NCI-H1694 (cell line): ENCODE data around the gene WDR7.

Experiments used
- DNase-seq: peaks from one replicate; lab custom pipeline; 2025; lab: John Stamatoyannopoulos, UW

The WDR7 gene

DNA sequence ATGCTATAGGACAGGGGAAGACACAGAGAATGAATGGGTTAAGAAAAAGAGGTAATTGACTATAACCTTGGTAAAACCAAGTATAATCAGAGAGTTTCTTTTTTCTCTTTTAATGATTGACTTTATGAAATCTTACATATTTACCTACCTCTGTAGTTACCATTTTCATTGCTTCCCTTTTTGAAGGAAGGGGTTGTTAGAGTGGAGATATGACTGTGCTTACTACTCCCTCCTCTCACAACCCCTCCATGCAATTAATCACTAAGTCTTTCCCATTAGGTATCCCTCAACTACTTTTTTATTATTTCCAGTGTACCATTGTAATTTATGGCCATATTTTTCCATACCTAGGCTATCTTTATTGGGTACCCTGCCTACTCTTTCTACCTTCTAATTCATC, 71.4 kb downstream of the WDR7 start:
- no peak for DNase-seq

- DNase-seq, result no peak
These were observed 71.9 kb downstream of the WDR7 start for GRCh38 chr18:56723068-56723467.

- no peak for DNase-seq
These were observed 72.5 kb downstream of the WDR7 start for GRCh38 chr18:56723706-56724105.

- DNase-seq, result no peak
These were observed 75.7 kb downstream of the WDR7 start for GRCh38 chr18:56726906-56727305.

DNA sequence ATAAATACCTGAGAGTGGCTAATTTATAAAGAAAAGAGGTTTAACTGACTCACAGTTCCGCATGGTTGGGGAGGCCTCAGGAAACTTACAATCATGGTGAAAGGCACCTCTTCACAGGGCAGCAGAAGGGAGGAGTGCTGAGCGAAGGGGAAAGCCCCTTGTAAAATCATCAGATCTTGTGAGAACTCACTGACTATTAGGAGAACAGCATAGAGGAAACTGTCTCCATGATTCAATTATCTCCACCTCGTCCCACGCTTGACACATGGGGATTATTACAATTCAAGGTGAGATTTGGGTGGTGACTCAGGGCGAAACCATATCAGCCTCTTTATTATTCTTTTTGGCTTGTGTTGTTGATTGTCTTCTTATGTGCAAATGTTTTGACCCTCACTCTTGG, 76.2 kb downstream of the WDR7 start:
- no peak for DNase-seq

GRCh38 chr18:56728741-56729140, 77.6 kb downstream of the WDR7 start:
- DNase-seq, result no peak

DNA sequence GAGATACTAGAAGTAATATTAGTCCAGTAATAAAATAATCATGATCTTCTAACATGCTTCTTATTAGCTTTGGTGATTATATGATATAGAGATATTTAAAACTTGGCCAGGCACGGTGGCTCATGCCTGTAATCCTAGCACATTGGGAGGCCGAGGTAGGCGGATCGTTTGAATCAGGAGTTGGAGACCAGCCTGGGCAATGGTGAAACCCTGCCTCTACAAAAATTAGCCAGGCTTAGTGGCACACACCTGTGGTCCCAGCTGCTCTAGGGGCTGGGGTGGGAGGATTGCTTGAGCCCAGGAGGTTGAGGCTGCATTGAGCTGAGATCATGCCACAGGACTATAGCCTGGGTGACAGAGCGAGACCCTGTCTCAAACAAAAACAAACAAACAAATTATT, 87.0 kb downstream of the WDR7 start:
- no peak for DNase-seq

GRCh38 chr18:56739731-56740130, 88.6 kb downstream of the WDR7 start:
- DNase-seq, result no peak

DNA sequence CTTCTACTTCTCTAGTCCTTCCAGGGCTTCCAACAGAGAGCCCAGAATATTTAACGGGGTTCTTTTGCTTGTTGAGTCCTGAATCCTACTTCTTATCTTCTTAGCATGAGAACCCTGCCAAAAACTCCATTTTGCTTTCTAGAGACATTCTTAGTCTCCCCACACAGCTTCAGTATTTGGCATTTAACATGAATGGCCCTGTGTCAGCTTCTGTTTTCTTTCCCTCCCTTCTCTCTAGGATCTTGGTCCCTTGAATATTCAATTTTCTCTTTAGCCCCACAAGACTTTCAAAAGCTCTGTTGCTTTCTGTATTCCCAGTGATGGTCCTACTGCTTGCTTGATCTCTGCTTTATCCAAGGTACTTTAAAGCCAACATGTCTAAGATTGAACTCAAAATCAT, 89.5 kb downstream of the WDR7 start:
- DNase-seq, result no peak

DNA sequence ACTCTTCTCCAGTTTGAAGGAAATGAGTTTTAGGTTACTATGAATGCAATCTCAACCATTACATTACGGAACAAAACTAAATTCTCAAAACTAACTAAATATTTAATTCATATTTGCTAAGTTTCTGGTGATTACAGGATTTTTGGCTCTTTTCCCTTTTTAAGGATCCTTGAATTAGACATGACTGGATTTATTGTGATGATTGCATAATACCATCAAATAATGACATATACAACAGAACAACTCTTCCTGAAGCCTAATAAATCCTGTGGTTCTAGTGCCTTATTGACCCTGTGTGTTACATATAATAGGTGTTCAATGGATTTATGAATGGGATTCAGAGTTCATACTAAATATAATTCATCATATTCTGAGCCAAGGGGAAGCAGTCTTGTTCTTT, 90.5 kb downstream of the WDR7 start:
- no peak for DNase-seq

DNA sequence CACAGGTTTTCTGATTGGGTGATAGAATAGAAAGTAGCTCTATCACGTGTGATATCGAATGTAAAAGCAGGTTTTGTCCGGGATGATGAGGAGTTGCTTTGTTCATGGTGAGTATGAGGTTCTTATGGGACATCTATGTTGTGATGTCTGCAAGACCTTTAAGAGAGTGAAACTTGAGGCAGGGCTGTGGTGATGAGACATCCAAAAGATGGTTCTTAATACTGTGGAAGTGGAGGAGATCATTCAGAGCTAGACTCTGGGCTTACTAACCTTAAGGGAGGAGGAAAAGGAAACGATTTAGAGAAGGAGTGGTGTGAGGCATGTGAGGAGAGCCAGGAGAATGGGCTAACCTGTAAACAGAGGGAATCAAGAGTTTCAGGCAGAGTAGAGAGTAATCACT, 92.0 kb downstream of the WDR7 start:
- DNase-seq, result no peak

- no peak for DNase-seq
These were observed 96.0 kb downstream of the WDR7 start for GRCh38 chr18:56747032-56747658.

DNA sequence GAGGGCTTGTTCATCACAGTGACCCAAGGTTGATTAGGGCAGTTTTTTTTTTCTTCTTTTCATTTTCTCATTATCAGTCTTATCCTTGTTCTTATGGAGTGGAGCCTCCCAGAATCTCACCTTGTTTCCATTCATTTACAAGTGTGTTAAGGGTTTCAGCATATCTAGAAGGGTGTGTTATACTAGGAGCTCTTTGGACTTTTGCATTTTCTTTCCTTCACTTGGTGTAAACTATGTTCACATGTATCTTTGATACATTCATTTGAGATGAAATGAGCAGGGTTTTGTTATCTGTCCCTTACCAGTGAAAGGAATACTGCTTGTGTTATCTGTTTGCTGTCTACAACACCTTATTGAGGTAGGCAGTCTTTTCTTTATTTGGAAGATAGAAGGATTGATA, 96.7 kb downstream of the WDR7 start:
- DNase-seq, result no peak

DNA sequence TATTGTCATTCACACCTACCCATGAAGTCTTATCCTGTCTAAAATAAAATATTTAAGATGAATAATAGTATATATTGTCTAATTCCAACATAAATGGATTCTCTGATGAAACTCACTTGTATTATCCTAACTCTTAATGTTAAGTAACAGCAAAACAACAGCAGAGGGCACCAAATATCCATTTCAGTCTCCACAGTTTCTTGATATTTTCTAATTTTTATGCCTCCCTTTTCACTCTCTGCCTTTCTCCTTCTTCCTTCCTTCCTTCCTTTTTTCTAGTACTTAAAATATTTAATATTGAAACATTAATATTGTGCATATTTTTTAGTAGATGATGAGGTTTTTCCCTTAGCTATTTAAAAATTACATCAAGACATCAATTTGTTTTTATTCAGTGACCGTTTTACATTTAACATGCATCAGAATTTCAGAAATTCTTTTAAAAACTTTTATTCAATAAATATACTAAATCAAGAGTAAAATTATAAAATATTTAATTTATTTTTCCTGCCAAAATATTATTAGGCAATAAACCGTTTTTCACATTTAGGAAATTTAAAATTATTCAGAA, 97.6 kb downstream of the WDR7 start:
- DNase-seq, result peak; percentile 58

- peak; percentile 13 for DNase-seq
These were observed 105.8 kb downstream of the WDR7 start for GRCh38 chr18:56756966-56757365.

- no peak for DNase-seq
These were observed 118.9 kb downstream of the WDR7 start for GRCh38 chr18:56770097-56770496.

- no peak for DNase-seq
These were observed 119.7 kb downstream of the WDR7 start for GRCh38 chr18:56770873-56771272.

- DNase-seq, result no peak
These were observed 124.5 kb downstream of the WDR7 start for GRCh38 chr18:56775701-56776100.

GRCh38 chr18:56787390-56787789, 136.2 kb downstream of the WDR7 start:
- DNase-seq, result no peak

DNA sequence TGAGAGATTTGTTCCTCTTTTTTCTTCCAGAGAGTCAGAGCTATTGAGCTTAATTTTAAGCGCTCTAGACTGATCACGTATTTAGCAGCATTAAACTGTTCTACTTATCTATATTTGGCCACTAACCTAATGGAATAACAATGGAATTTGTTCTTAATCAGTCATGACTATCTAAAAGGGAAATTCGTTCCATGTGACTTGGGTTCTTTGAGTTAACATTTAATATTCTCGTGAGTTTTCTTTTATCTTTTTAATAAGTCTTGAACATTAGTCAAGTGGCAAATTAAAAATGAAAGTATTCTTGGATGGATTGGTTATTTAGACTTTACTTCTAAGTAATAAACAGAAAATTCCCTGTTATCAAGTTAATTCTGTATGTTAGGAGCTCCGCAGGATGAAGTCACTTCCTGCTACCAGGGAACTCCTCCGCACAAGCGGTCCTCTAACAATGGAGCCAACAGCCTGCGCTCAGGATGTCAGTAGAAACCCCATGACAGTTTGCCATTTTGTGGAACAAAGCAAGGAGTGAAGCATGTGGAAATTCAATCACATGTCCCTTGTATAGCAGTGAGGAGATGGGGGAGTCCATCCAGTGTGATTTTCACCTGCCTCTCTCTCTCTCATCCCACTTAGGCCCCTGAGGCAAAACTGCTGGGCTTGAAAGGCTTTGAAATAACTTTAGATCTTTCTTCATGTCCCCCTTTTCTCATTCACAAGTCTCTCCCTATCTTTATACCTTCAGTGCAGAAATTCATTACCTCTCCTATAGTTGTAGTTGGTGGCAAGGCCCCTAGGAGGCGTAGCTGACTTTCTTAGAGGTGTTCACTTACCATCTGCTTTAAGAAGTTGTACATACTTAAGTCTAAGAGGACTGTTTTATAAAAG, 138.1 kb downstream of the WDR7 start:
- DNase-seq, result no peak

DNA sequence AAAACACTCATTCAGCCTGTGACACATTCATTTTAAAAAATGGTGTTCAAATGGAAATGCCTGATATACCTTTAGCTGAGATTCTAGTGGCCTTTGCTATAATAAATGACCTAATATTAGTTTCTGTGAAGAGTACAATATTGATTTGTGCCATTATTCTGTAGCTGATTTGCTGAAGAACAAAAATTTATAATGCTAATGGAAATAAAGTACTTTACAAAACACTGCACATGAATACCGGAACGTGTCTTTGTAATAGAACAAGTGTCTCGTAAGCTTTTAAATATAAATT, 138.7 kb downstream of the WDR7 start:
- DNase-seq, result no peak

GRCh38 chr18:56795381-56795780, 144.2 kb downstream of the WDR7 start:
- no peak for DNase-seq

- DNase-seq, result no peak
These were observed 148.6 kb downstream of the WDR7 start for GRCh38 chr18:56799756-56800155.

GRCh38 chr18:56803051-56803450, 151.9 kb downstream of the WDR7 start:
- no peak for DNase-seq
